HL-60 (cell line): Measurements from ENCODE around the gene DPF3.

Experiments used
- CTCF ChIP-seq: IDR thresholded peaks from one replicate; pipeline ENCODE4 v1.5.1; 2011; ENCODE audit warnings: low read length, control low read depth, inconsistent platforms; ENCODE audit not compliant: insufficient read depth
- GABPA ChIP-seq: IDR thresholded peaks from 2 replicates; pipeline ENCODE4 v1.6.1; 2012; ENCODE audit warnings: low read depth
- POLR2AphosphoS5 ChIP-seq: IDR thresholded peaks from 2 replicates; pipeline ENCODE4 v1.6.1; 2012; ENCODE audit warnings: low read depth
- TF ChIP-seq, protein P1 (sequence below): IDR thresholded peaks from 2 replicates; pipeline ENCODE4 v1.6.1; 2012; ENCODE audit warnings: low read depth; ENCODE audit not compliant: insufficient replicate concordance

DNA sequence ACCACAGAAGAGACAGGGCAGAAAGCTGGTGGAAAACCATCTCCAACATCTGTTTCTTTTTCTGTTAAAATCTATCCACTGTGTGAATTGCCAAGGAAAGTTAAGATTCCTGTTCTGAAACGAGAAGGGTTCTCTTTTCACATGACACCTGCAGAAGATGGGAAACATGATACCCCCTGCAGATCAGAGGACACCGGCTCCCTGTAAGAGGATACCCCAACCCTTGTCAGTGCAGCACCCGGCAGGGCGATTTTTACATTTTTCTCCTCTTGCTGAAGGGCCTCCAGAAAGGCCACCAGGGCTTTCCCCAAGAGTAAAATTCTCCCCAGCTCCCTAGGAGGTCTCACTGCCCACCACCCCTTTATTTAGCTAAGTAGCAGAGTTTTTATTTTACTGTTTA is 48.2 kb downstream of the DPF3 start:
- TF ChIP-seq POLR2AphosphoS5 (no peak), CTCF (no peak), GABPA (no peak)
- TF ChIP-seq, protein P1, sequence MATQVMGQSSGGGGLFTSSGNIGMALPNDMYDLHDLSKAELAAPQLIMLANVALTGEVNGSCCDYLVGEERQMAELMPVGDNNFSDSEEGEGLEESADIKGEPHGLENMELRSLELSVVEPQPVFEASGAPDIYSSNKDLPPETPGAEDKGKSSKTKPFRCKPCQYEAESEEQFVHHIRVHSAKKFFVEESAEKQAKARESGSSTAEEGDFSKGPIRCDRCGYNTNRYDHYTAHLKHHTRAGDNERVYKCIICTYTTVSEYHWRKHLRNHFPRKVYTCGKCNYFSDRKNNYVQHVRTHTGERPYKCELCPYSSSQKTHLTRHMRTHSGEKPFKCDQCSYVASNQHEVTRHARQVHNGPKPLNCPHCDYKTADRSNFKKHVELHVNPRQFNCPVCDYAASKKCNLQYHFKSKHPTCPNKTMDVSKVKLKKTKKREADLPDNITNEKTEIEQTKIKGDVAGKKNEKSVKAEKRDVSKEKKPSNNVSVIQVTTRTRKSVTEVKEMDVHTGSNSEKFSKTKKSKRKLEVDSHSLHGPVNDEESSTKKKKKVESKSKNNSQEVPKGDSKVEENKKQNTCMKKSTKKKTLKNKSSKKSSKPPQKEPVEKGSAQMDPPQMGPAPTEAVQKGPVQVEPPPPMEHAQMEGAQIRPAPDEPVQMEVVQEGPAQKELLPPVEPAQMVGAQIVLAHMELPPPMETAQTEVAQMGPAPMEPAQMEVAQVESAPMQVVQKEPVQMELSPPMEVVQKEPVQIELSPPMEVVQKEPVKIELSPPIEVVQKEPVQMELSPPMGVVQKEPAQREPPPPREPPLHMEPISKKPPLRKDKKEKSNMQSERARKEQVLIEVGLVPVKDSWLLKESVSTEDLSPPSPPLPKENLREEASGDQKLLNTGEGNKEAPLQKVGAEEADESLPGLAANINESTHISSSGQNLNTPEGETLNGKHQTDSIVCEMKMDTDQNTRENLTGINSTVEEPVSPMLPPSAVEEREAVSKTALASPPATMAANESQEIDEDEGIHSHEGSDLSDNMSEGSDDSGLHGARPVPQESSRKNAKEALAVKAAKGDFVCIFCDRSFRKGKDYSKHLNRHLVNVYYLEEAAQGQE: no peak
